ENCODE data around the gene RAB40B. TPM values are rescaled to one million over a fixed set of nuclear protein-coding genes. Genes with fewer than 3 reads are reported as not detected.

The RAB40B gene
- total and polyA plus RNA-seq, 2 of the 13 experiments (the other 11 are each of a cell fraction or from before 2014, with no cell fraction given): 6.2 to 6.5 TPM

- no peak for TF ChIP-seq ZNF367 (CRISPR knock-in tag; IDR thresholded peaks at IDR 0.05; ENCODE audit: borderline replicate concordance)
- peak; percentile 59; the same call in 1 of the 2 replicates for TF ChIP-seq PHF21A (CRISPR knock-in tag; IDR thresholded peaks at IDR 0.05)
- TF ChIP-seq BCL3 (CRISPR knock-in tag; IDR thresholded peaks at IDR 0.05): 0 out of 2 replicates have a peak, but pooled peaks have one; percentile 1
- no peak for TF ChIP-seq TFE3 (CRISPR knock-in tag; IDR thresholded peaks at IDR 0.05)
- TF ChIP-seq TFDP1 (CRISPR knock-in tag; IDR thresholded peaks at IDR 0.05; ENCODE audit: borderline replicate concordance): no peak
- TF ChIP-seq AFF4 (CRISPR knock-in tag; IDR thresholded peaks at IDR 0.05): no peak
- 0 out of 2 replicates have a peak, but pooled peaks have one; percentile 20 for TF ChIP-seq KAT8 (CRISPR knock-in tag; IDR thresholded peaks at IDR 0.05)
- TF ChIP-seq KDM3A (CRISPR knock-in tag; IDR thresholded peaks at IDR 0.05; ENCODE audit: low read depth): no peak
- TF ChIP-seq STAT5B (CRISPR knock-in tag; IDR thresholded peaks at IDR 0.05): no peak
- TF ChIP-seq ZXDC (CRISPR knock-in tag; IDR thresholded peaks at IDR 0.05): 0 out of 2 replicates have a peak, but pooled peaks have one; percentile 14
- no peak for TF ChIP-seq ZNF484 (CRISPR knock-in tag; IDR thresholded peaks at IDR 0.05; ENCODE audit: borderline replicate concordance, low read depth)
- no peak for TF ChIP-seq ADNP (CRISPR knock-in tag; IDR thresholded peaks at IDR 0.05)
- no peak for TF ChIP-seq ZNF512B (CRISPR knock-in tag; IDR thresholded peaks at IDR 0.05; ENCODE audit: borderline replicate concordance)
These were observed 5.7 kb upstream of the RAB40B start (continued) for GRCh38 chr17:82703935-82704865.
